GM18858 (cell line): Measurements from ENCODE around the gene STAT1.

Experiments used
- ATAC-seq: cut with Tn5 transposase; IDR thresholded peaks from one replicate; pipeline ENCODE4 v1.9.1; 2021; ENCODE audit not compliant: unreplicated experiment

The STAT1 gene

DNA sequence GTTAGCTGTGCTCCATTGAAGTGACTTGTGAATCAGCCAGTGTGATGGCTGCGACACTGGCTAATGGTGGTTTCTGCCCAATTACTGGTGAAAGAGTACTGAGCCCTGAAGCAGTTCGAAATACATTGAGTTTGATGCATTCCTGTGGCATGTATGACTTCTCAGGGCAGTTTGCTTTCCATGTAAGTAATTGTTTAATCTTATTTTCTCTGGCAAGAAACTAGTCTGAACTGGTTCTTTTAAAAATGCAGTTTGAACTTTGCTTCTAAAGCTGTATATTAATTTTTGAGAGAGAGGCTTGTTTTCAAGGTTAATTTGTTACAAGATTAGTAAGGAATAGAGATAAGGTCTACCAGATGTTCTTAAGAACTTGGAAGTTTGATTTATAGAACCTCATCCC is 86.7 kb downstream of the STAT1 start:
- ATAC-seq: no peak

DNA sequence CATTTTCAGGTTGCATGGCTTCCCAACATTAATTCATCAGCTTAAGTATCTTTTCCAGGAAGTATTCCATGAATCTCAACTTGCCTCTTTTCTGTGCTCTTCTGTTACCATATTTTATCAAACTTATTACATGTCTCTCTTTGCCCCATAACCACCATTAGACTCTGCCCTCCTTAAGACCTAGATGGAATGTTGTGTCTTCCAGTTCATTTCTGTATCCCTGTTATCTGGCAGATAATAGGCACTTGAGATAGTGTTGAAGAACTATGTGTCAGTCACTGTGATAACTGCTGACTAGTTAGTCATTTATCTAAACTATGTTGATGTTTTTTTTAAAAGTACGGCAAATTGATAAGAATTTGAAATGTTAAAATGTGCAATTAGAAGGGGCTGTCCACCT is 91.6 kb downstream of the STAT1 start:
- no peak for ATAC-seq

DNA sequence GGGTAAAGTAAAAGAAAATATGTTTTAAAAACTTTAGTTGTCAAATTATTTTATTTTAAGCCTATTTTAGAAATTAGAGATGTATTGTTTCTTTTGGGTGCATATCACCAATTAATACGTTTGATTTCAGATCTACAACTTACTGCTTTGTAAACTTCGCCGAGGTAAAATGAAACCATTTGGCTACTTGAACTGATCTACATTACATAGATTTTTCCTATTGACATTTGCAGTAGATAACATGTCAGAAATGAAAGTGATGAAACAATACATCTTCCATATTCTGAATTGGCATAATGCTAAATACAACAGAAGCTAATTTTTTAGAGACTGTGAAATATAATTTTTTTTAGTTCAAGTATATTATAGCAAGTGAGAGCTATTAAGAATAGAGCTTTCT is 93.9 kb downstream of the STAT1 start:
- no peak for ATAC-seq
